ENCODE data around the gene KIF14.
"Not testable (repeated sequence)": the region's sequence is repeated elsewhere in the genome, so short reads cannot be mapped to it uniquely, and the experiment has no call there.

The KIF14 gene

GRCh38 chr1:200634261-200635122 is 13.9 kb upstream of the KIF14 start:
- no peak for DNase-seq

GRCh38 chr1:200631375-200631774 is 10.8 kb upstream of the KIF14 start:
- DNase-seq = no peak

- not testable (repeated sequence) for DNase-seq
Measured at GRCh38 chr1:200630515-200630899, 10.0 kb upstream of the KIF14 start.

GRCh38 chr1:200629876-200630514 is 9.4 kb upstream of the KIF14 start:
- DNase-seq = no peak

GRCh38 chr1:200628223-200628881 is 7.8 kb upstream of the KIF14 start:
- DNase-seq = no peak

GRCh38 chr1:200627575-200628222 is 7.1 kb upstream of the KIF14 start:
- no peak for DNase-seq

- no peak for DNase-seq
Measured at GRCh38 chr1:200626853-200627534, 6.4 kb upstream of the KIF14 start.

GRCh38 chr1:200625381-200625824 is 4.9 kb upstream of the KIF14 start:
- no peak for DNase-seq

GRCh38 chr1:200624679-200625335 is 4.3 kb upstream of the KIF14 start:
- no peak for DNase-seq

GRCh38 chr1:200619894-200620272 is 668 bp downstream of the KIF14 start:
- DNase-seq = no peak

- no peak for DNase-seq
Measured at GRCh38 chr1:200610846-200611245, 9.7 kb downstream of the KIF14 start.

GRCh38 chr1:200602632-200603031 is 17.9 kb downstream of the KIF14 start:
- DNase-seq = no peak

GRCh38 chr1:200590001-200590400 is 30.6 kb downstream of the KIF14 start:
- no peak for DNase-seq

- no peak for DNase-seq
Measured at GRCh38 chr1:200588698-200589097, 31.9 kb downstream of the KIF14 start.

- DNase-seq = no peak
Measured at GRCh38 chr1:200564319-200564718, 56.2 kb downstream of the KIF14 start.

- DNase-seq = no peak
Measured at GRCh38 chr1:200561856-200562214, 58.7 kb downstream of the KIF14 start.

GRCh38 chr1:200558866-200559459 is 61.6 kb downstream of the KIF14 start:
- DNase-seq = peak; percentile 54

- DNase-seq = no peak
Measured at GRCh38 chr1:200556002-200556401, 64.5 kb downstream of the KIF14 start.

- DNase-seq = not testable (repeated sequence)
Measured at GRCh38 chr1:200552737-200553136, 67.8 kb downstream of the KIF14 start.

- no peak for DNase-seq
Measured at GRCh38 chr1:200550367-200550766, 70.2 kb downstream of the KIF14 start.

GRCh38 chr1:200547386-200547785 is 73.2 kb downstream of the KIF14 start:
- no peak for DNase-seq

- DNase-seq = no peak
Measured at GRCh38 chr1:200546577-200546976, 74.0 kb downstream of the KIF14 start.
